ENCODE data around the gene STK24.

Gene STK24

DNA sequence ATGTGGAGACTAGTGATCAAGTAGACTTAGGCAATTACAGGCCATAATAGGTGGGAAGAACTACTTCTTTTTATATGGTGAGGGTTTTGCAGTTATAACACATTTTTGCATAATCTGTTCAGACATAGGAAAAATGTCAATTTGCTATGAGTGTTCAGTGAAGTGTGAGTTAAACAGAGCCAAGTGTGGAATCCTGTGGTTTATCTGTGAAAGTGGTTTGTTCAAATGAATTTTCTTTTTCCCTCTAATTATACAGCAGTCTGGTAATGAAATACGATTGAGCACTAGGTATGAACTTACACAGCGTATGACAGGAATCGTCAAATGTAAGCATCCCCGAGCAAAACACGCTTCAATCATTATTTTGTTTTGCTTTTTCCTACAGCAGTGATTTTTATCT is 178.3 kb downstream of the STK24 start:
- Histone ChIP-seq H3K27me3 (ENCODE audit: control insufficient read depth, insufficient read depth, low read length) (no peaks in the 10 kb centered on the region), H3K27ac (ENCODE audit: low read depth, low read length) (no peak overlapping the region), H3K36me3 (ENCODE audit: control insufficient read depth, insufficient read depth, low read length) (peaks cover 15% of the 10 kb centered on the region)

DNA sequence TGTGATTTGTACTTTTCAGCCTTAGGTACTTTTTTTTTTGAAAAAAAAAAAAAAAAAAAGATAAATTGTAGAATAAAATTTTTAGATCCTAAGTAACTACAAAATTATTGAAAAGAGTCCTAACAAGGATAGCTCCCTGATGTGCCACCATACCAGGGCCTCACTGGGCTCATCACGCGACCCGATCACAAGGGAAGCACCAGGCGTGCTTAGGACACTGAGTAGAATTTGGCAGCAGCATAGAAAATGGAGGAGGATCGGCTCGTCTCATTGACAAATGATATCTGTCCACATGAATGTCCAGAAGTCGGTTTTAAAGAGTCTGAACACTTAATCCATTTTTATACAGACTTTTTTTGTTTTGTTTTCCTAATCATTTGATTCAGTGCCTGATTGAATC is 179.0 kb downstream of the STK24 start:
- H3K27me3 ChIP-seq (ENCODE audit: control insufficient read depth, insufficient read depth, low read length): no peaks in the 10 kb centered on the region

More for the DNA sequence above, 178.3 kb downstream of the STK24 start:
- Histone ChIP-seq H3K4me3 (ENCODE audit: low read depth, low read length) (no peak overlapping the region), H3K4me1 (ENCODE audit: control insufficient read depth, insufficient read depth, low read length) (0 out of 2 replicates have a peak, but pooled peaks cover 6% of the 10 kb centered on the region), H3K9ac (ENCODE audit: low read length) (no peak overlapping the region), H3K9me3 (ENCODE audit: control insufficient read depth, insufficient read depth, low read depth, low read length) (no peaks in the 10 kb centered on the region)

DNA sequence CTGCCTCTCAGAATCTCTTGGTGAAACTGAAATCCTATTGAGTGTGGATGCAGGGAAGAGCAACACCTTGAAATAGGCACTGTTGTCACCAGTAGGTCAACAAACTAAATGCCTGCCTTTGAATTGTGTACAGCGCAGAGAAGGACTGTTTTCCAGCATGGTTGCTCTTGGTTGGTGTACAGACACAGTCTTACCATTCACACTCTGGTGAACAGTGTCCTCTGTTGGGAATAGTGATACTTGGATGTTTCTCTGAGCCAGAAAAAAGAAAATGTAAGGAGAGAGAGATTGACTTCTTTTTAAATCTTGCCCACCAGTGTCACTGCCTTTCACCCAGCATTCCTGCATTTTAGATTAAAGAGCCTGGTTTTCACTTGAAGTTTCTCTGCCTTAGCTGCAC is 179.7 kb downstream of the STK24 start:
- peaks cover 19% of the 10 kb centered on the region for H3K36me3 ChIP-seq (ENCODE audit: control insufficient read depth, insufficient read depth, low read length)
- 0 out of 2 replicates have a peak, but pooled peaks cover 6% of the 10 kb centered on the region for H3K4me1 ChIP-seq (ENCODE audit: control insufficient read depth, insufficient read depth, low read length)
- H3K9ac ChIP-seq (ENCODE audit: low read length): no peak overlapping the region
- H3K27me3 ChIP-seq (ENCODE audit: control insufficient read depth, insufficient read depth, low read length): no peaks in the 10 kb centered on the region
- H3K27ac ChIP-seq (ENCODE audit: low read depth, low read length): no peak overlapping the region
- no peaks in the 10 kb centered on the region for H3K9me3 ChIP-seq (ENCODE audit: control insufficient read depth, insufficient read depth, low read depth, low read length)
- no peak overlapping the region for H3K4me3 ChIP-seq (ENCODE audit: low read depth, low read length)

More for the DNA sequence above, 179.0 kb downstream of the STK24 start:
- no peak overlapping the region for H3K9ac ChIP-seq (ENCODE audit: low read length)
- no peak overlapping the region for H3K27ac ChIP-seq (ENCODE audit: low read depth, low read length)
- peaks cover 19% of the 10 kb centered on the region for H3K36me3 ChIP-seq (ENCODE audit: control insufficient read depth, insufficient read depth, low read length)
- H3K9me3 ChIP-seq (ENCODE audit: control insufficient read depth, insufficient read depth, low read depth, low read length): no peaks in the 10 kb centered on the region
- no peak overlapping the region for H3K4me3 ChIP-seq (ENCODE audit: low read depth, low read length)
- H3K4me1 ChIP-seq (ENCODE audit: control insufficient read depth, insufficient read depth, low read length): 0 out of 2 replicates have a peak, but pooled peaks cover 6% of the 10 kb centered on the region

DNA sequence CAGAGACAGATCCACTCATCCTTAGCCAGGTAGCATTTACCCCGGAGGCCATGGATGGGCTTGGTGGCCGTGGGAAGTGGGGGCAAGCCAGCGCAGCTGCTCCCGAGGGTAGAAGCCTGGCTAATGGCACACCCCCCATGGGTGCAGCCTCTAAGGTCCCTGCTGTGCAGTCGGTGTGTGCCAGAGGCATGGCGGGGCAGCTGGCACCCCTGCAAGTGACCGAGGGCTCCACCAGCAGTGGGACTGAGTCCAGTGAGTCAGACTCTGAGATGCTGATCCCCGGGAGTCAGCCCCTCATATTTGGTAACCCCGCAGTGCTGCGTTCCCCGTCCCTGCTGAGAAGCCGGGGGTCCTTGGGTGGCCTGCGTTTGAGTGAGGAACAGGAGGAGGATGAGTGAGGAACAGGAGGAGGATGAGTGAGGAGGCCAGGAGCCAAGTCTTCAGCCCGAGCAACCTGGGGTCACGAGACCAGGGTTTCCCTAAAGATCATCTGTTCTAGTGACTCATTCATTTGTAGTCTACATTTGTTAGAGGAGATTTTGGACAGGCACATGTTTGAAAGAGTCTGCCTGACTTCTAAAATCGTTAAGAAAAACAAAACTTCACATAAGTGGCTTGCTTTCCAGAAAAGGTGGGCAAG is 180.7 kb downstream of the STK24 start:
- peaks cover 19% of the 10 kb centered on the region for H3K36me3 ChIP-seq (ENCODE audit: control insufficient read depth, insufficient read depth, low read length)
- no peak overlapping the region for H3K9ac ChIP-seq (ENCODE audit: low read length)
- H3K9me3 ChIP-seq (ENCODE audit: control insufficient read depth, insufficient read depth, low read depth, low read length): no peaks in the 10 kb centered on the region
- H3K4me1 ChIP-seq (ENCODE audit: control insufficient read depth, insufficient read depth, low read length): 0 out of 2 replicates have a peak, but pooled peaks cover 6% of the 10 kb centered on the region
- no peak overlapping the region for H3K27ac ChIP-seq (ENCODE audit: low read depth, low read length)
- H3K27me3 ChIP-seq (ENCODE audit: control insufficient read depth, insufficient read depth, low read length): no peaks in the 10 kb centered on the region
- no peak overlapping the region for H3K4me3 ChIP-seq (ENCODE audit: low read depth, low read length)
